Activated CD8-positive, alpha-beta memory T cell treated with anti-CD3 and anti-CD28 coated beads for 48 hours (primary cell): ENCODE results near the gene MICAL3.
A peak's percentile ranks its signal among the peaks of the same experiment; 100 is the strongest.

ENCODE experiments used
- DNase-seq, 3 experiments: peaks; one replicate each; pipeline ENCODE4 v3.0.0-alpha.2; 2020; ENCODE audit warnings: low read depth in 2 of 3, low spot score in 2 of 3

The MICAL3 gene

DNA sequence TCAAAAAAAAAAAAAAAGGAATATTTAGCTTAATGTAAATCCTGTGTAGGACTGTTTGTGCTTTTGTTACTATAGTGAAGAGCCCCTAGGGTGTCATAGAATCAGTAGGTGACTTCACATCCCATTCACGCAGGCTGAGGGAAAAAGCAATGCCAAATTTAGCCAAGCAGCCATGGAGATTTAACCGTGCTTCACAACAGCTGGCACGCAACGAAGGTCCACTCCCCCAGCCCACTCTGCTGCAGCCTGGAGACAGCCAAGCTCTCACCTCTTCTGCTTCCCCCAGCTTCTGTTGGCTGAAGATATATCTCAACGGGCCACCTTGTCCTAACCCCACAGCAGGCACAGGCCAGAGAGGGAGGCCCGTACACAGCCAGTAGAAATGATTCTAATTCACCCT, 171.3 kb downstream of the MICAL3 start:
- no peak for DNase-seq

DNA sequence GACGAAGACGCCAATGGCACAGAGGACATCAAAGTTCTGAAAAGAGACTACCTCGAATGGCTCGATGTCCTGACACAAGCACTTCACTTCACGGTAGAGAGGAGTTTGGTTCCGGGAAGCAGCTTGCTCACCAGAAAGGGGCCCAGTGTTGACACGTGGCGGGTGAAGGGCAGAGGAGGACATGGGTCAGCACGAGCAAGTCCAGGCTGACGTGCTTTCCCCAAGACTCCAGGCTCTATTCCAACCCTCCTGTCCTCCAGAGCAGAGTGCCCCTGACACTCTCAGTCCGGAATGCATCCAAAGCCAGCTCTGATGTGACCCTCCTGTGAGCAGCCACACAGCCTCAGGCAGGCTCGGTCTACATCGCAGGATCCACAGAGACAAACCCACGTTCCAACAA, 172.6 kb downstream of the MICAL3 start:
- DNase-seq = no peak

DNA sequence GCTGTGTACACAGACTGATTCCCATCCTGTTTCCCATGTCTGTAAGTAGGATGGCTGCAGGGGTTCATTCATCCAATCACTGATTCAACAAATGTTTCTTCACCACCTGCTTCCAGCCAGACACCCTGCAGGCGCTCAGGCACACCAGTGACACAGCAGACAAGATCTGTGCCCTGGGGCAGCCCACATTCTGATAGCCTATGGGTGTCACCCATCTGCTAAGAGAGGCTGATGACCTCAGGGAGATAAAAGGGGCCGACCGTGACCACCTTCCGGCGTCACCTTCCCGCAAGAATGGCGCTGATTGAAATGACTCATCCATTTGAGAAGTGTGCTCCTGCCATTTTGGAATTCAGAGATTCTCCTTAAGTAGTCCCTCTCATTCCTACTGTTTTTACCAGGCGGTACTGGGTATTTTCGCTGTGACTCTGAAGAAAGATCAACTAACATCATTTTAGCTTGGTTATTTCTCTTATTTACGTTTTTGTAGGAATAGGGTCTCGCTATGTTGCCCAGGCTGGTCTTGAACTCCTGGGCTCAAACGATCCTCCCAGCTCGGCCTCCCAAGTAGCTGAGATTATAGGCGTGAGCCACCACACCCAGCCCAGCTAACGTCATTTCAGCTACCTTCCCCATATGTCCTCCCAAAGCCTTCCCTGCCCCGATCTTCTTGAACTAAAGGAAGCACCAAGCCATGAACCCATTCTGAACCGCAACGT, 176.8 kb downstream of the MICAL3 start:
- no peak for DNase-seq

DNA sequence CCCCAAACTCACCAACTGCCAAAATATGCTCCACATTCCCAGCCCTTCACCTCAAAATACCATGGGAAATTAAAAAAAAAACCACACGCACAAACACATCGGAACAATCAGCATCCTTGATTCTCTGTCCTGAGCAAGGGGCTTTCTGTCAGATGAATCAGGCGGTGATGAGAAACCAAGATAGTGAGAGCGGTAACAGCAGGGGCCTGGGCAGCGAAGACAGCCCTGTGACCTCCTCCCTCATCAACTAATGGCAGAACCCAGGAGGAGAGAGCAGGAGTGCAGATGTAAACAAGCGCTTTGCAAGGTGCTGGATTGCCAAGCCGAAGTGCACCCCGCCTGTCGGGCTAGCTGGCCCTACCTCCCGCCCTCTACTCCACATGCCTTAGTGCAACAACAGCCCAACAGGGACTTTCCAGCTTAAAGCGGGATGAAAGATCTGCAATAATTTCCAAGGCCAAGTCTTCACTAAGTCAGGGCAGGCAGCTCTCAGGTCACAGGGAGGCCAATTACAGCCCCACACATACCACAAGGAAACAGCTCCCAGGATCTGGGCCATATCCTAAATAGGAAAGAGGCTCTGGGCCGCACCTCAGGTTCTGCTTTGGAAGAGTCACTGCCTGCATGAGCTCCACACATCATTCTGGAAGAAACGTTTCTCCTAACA, 177.9 kb downstream of the MICAL3 start:
- DNase-seq = no peak

DNA sequence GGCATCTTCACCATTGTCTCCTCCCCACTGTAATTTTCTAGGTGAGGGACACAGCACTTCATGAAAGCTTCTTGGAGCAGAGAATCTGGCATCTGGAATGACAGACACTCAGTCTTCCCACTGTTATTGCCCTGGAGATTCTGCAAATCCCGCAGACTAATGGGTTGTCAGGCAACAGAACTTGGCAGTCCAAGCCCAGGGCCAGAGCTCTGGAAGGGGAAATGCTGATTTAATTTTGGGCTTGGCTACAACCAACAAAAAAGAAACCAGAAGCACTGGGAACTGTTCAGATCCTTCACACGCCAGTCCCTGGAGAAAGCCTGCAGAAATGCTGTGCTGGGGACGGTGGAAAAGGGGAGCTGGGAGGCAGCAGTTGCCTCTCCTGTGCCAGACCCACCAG, 178.6 kb downstream of the MICAL3 start:
- DNase-seq = no peak

DNA sequence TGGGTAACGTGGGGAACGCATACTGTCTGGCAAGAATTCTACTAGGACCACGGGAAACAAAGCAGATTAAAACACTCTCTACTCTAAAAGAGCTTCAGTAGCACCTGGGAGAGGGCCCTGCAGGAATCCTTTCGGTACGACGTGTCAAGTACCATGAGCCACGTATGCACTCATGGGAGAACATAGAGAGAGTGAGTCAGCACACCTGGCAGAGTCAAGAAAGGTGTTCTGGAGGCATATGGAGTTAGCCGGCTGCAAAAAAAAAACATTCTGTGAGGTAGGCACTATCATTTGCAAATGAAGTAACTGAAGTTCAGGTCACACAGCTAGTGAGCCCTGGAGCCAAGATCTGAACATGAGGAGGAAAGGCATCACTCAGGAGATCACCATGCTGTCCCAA, 179.0 kb downstream of the MICAL3 start:
- DNase-seq = no peak

DNA sequence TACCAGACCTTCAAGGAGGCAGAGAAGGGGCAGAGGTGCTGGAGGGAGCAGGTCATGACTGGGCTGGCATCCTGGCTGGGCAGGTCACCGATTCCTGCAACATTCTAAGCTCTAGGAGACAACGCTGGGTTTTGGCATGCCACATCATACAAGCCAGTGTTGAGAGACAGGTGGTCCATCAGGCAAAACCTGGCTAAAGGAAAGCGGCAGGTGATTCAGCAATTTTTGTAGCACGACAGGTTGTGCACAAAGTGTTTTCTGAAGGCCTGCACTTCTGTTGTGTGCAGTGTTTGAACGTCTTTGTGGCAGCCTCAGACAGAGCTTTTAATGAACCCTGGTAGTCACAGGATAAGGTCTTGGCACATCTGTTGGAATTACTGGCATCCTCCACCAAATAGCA, 180.2 kb downstream of the MICAL3 start:
- no peak for DNase-seq

DNA sequence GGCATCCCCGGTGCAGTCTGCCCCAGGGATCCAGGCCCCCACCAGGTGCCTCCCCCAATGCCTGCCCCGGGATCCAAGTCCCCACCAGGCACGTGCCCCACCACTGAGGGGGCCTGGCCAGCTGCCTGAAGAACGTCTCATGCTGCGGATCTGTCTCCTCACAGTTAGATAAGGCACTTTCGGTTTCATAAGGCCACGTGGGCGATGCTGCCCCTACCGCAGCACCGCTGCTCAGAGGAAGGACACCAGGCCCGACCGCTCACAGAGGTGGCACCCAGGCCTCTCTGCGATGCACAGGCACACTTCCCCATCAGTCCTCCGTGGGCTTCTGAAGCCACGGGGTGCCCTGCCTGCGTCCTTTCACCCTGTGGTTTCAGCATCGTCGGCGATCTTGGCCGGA, 182.0 kb downstream of the MICAL3 start:
- DNase-seq = no peak

DNA sequence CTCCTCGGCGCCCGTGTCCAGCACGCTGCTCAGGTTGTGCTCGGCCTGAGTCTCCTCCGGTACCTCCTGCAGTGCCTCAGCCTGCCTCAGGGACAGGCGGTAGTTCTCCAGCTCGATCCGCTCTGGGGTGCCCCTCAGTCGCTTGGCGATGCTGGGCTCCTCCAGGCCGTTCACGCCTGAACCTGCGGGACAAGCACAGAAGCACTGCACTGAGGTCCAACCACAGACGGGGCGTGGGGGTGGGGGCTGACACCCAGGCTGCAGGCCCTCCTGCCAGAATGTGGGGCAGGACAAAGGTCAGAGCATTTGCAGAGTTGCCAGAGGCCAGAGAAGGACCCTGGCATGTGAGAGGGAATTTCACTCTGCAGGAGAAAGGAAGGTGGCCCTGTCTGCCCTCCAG, 182.5 kb downstream of the MICAL3 start:
- DNase-seq = no peak

DNA sequence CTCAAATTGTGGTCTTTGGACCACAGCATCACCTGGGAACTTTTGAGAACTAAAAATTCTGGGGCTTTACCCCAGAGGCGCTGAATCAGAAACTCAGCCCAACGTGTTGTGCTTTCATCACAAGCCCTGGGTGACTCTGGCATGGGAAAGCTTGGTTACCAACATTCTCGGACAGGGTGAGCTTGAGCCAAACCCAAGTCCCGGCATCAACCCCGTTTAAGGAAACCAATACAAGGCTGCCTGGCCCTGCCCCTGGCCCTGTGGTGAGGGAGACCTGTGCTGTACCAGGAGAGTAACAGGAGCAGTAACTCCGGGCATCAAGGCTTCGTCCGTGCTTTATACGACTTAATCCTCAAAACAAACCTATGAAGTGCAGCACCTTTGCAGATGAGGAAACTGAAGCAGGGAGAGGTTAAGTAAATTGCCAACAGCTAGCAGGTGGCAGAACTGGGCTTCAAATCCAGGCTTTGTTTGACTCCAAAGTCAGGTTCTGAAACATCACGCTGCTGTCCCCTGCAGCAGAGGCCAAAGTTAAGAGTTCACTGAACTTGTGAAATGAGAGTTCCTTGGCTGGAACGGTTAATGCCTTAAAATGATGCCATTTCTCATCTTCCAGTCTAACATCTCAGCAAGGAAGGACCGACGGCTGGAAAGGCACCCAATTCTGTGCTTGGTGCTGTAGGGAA, 186.0 kb downstream of the MICAL3 start:
- no peak for DNase-seq

DNA sequence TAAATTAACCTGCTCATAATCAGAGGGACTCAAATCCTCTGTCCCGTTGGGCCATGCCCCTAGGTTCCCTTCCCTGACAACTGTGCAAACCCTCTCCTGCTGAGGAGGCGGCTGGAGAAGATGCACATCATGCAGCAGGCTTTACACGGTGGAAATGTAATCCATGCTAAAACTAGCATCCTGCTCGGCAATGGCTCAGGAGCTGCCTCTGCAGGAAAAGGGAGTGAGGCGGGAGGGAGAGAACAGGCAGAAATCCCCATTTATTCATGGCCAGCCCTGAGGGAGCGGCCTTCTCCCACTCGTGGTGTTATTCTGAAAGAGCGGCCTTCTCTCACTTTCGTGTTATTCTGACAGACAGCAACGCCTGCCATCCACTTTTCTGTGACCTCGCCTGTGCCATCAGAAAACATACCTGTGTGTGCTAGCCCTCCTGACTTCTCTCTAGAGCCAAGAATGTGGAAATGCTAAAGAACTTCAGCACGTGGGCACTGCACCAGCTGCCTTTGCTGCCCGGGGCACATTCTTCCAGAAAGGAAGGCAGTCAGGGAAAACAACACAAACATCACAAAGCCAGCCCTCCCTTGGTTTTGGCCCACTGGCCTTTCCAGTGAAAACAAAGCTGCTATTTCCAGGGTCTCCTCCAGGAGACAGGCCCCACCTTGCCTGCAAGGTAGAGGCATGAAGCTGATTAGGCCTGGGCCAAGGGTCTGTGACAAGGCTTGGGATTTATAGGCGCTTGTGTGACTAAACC, 187.2 kb downstream of the MICAL3 start:
- no peak for DNase-seq

DNA sequence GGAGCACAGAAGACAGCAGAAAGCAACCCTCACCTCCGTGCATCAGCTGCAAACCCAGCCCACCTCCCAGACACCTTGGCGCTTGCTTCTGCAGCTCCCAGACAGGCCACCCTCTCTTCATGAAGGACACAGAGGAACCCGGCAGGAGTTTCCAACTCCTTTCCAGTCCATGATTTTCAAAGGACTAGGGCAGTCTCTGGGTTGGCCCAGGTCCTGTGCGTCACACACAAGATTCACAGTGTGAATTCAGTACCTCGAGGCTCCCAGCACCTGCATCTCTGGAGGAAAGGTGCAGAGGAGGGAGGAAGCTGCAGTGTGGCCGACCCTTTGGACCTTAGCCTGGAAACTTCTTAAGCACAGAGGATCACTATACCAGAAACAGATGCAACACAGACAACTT, 189.1 kb downstream of the MICAL3 start:
- no peak for DNase-seq

DNA sequence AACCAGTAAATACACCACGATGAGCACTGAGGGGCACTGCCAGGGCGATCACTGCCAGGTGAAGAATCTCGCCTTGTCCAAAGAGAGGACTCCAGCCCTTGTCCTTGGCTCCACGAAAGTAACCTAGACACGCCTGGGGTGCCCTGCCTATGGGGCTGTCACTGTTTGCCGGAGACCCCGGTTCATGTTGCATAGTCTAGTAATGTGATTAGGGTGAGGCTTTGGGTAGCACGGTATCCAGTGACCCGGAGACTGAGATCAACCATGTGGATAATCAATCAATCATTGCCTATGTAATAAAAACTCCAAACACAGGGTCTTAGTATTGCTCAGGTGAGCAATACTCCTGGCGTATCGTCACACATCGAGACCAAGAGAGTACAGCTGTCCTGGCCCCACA, 190.9 kb downstream of the MICAL3 start:
- no peak for DNase-seq

DNA sequence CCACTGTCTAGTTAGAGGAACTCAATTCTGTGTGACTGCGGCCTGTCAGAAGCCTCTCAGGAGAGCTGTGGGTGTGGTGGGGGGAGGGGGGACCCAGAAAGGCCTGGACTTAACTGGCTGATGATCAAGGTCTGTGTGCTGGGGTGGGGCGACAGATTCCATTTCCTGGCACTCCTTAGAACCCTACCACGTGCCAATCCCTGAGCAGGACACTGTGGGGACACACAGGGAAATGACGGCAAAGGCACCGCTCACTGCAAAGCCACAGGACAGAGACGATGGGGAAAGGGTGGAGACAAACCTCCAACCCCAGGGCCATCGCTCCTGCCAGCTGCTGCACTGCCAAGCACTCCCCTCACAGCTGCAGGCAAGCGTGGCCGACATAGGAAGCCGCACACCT, 191.7 kb downstream of the MICAL3 start:
- DNase-seq = no peak

DNA sequence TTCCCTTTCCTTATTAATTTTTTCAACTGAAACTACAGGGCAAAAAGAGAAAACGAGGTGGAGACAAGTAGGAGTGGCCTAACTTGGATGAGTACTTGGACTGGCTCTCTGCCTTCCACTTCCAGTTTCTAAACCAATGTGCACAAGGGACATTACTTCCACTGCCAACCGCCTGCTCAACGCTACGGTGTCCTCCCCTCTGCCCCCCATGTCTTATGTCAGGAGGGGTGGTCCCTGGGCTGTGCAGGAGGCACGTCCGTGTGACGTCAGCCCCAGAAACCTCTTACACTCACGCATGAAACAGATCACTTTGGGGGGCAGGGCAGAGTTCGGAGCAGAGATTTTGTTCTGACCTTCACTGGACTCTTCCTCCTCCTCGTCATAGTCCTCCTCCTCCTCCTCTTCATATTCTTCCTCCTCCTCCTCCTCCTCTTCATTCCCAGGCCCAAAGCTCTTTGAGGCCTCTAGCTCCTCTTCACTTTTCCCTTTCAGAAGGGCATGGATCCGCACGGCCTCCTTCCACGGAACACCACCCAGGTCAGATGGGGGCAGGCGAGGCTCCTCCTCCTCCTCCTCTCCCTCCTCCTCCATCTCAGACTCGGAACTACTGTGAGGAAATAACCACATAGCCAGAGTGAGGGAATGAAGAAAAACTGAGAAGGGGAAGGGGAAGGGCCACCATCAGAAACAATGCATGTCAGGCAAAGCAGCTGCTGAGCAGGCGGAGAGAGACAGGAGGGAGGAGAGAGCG, 192.7 kb downstream of the MICAL3 start:
- no peak for DNase-seq

DNA sequence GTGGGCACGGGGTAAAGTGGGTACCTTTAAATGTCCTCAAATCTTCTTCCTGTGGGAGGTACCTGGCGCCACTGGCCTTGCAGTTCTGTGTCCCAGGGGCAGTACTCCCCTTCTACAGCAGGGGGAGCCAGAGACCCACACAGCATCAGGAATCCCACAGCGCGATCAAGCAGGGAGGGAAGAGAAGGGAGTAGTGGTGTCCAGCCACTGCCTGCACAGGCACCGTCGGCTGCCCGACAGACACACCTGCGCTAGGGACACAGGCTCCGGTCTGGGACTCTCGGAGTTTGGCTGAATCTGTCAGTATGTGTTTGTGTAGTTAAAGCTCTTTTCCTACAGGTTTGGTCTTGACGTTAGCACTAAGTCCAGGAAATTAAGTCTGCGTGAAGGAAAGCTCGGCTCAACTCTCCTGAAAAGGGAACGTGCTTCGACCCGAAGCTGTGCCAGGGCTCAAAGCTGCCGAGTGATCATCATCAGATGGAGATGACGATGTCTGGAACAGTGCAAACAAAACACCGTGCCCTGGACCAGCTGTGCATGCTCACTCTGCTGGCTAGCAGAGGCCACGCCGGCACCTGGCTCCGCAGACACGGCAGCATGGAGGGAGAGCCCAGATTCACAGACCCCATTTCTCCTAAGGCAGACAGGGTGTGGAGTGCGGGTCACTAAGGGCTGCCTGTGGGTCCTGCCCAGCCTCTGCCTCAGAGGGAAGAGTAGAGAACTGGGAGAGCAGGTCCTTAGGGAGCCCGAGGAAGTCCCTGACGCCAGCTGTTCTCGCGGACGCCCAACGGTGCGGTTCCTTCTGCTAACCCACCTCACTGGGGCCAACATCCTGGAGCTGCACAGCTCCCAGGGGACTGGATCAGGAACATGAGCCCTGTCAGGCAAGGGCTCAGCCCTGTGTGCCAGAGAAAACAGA, 194.1 kb downstream of the MICAL3 start:
- peak; percentile 50 to 74 (median 72) for DNase-seq

DNA sequence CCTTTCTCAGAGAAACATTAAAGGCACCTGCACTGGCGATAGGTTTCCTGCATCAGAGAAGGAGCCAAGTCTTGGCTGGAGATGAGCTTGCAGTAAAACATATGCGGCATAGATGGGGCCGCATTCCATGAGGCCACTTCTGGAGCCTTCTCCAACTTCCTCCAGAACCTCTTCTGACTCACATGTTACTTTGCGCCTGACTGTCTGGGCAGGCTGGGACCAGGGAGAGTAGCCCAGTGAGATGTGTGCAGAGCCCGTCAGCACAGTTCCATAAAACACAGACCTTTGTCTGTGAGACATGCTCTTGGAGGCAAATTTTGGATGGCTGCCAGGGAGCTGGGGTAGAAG, 194.7 kb downstream of the MICAL3 start:
- no peak for DNase-seq

DNA sequence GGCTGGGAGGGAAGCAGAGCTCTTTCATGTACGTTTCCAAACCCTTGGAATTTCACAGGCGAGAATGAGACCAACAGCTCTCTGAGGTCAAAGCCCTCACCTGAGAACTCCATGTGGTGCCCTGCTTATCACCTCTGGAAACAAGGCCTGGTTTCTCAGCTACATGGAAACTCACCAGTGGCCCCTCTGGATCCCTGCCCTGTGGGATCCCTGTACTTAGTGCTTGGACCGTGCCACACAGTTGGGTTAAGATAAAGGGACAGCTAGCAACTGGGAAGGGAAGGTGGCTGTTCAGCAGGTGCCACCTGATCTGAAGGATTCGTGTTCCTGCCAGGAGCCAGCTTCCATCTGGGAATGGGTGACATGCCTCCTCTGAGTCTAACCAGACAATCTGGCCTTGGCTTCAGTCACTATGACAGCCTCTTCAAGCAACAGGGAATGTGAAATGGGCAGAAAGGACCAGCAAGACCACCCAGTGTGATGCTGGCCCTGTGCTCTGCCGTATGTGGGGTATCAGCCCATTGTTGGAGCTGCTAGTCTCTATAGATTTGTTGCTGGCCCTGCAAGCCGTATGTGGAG, 195.8 kb downstream of the MICAL3 start:
- DNase-seq = no peak

DNA sequence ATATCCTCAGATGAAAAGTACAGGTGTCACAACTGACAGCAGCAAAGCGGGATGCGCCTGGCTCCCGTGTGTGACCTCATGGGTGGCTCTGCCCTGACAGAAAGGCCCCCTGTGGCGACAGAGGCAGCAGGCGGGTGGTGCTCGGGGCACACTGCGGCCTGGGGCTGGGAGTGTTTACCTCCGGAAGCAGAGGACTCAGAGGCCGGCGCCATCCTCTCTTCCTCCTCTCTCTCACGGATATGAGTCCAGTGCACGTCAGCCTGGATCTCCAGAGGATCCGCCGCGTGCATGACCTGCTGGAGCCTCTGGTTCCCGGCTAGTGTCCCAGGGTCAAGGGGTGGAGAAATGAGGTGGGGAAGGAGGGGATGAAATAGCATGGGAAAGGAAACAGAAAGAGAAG, 196.9 kb downstream of the MICAL3 start:
- no peak for DNase-seq
